Hepatocyte (in vitro differentiated cells): ENCODE data around the gene GATAD2A.

ENCODE experiments used
- EZH2 ChIP-seq: fragments of 200-600 bp; sonication (generic); IDR thresholded peaks from 2 replicates; pipeline ENCODE4 v1.6.1; 2016; ENCODE audit warnings: antibody characterized with exemption, mild to moderate bottlenecking, borderline replicate concordance
- EZH2phosphoT487 ChIP-seq: fragments of 200-600 bp; sonication (generic); IDR thresholded peaks from one replicate; pipeline ENCODE4 v1.6.1; 2018; ENCODE audit warnings: antibody characterized with exemption, mild to moderate bottlenecking, low read depth, moderate library complexity; ENCODE audit not compliant: unreplicated experiment, severe bottlenecking
- TF ChIP-seq, protein P1 (sequence below): fragments of 200-600 bp; sonication (generic); IDR thresholded peaks from 2 replicates; pipeline ENCODE4 v1.5.1; 2016; ENCODE audit warnings: antibody characterized with exemption, mild to moderate bottlenecking; ENCODE audit not compliant: poor library complexity

DNA sequence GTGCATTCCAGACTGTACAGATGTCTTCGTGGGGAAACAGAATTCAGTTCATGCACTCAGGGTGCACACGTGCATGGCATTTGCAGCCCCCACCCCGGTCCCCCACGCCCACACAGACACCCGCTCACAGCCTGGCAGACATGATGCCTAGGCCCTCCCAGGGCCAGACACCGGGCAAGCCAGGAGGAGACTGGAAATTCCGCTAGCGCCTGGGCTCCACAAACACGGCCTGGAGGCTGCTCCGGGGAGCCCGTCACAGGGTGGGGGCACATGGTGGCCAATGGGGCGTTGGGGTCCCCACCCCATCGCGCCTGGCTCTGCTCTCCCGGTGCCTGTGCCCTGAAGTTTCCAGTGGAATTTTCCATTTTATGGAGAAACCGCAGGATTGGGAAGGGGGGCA lies 136.1 kb downstream of the GATAD2A start:
- TF ChIP-seq, protein P1, sequence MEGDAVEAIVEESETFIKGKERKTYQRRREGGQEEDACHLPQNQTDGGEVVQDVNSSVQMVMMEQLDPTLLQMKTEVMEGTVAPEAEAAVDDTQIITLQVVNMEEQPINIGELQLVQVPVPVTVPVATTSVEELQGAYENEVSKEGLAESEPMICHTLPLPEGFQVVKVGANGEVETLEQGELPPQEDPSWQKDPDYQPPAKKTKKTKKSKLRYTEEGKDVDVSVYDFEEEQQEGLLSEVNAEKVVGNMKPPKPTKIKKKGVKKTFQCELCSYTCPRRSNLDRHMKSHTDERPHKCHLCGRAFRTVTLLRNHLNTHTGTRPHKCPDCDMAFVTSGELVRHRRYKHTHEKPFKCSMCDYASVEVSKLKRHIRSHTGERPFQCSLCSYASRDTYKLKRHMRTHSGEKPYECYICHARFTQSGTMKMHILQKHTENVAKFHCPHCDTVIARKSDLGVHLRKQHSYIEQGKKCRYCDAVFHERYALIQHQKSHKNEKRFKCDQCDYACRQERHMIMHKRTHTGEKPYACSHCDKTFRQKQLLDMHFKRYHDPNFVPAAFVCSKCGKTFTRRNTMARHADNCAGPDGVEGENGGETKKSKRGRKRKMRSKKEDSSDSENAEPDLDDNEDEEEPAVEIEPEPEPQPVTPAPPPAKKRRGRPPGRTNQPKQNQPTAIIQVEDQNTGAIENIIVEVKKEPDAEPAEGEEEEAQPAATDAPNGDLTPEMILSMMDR = no peak
- TF ChIP-seq EZH2 (no peak), EZH2phosphoT487 (no peak)
